ENCODE data around the gene RBMS3. TPM values are rescaled to one million over a fixed set of nuclear protein-coding genes. Genes with fewer than 3 reads are reported as not detected.
"Not testable (repeated sequence)": the region's sequence is repeated elsewhere in the genome, so short reads cannot be mapped to it uniquely, and the experiment has no call there.

RBMS3 gene
- total RNA-seq, 1 donor from 2014 or later: 13.2 TPM

DNA sequence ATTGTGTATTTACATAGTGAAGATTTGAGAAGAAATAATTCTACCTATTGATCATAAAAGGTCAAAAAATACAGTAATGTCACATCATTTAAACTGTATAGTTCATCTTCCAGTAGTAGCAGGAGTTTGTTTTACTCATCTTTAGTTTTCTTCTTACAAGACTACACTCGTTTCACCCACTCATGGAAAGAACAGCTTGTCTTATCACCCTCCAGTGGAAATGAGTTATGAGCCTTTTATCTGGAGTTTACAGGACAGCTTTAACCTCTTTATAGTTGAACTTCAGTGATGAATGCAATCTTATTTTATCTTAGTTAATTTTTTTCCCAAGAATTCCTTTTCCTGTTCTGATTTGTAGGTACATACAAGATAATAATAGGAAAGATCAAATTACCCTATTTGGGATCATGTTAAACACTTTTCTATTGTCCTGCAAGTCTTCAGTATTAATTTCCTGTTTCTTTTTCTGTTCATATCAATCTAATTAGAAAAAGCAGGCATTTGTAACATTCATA lies 36.8 kb downstream of the RBMS3 start:
- DNase-seq (ENCODE audit: low read depth): no peak
- TF ChIP-seq, protein P1, sequence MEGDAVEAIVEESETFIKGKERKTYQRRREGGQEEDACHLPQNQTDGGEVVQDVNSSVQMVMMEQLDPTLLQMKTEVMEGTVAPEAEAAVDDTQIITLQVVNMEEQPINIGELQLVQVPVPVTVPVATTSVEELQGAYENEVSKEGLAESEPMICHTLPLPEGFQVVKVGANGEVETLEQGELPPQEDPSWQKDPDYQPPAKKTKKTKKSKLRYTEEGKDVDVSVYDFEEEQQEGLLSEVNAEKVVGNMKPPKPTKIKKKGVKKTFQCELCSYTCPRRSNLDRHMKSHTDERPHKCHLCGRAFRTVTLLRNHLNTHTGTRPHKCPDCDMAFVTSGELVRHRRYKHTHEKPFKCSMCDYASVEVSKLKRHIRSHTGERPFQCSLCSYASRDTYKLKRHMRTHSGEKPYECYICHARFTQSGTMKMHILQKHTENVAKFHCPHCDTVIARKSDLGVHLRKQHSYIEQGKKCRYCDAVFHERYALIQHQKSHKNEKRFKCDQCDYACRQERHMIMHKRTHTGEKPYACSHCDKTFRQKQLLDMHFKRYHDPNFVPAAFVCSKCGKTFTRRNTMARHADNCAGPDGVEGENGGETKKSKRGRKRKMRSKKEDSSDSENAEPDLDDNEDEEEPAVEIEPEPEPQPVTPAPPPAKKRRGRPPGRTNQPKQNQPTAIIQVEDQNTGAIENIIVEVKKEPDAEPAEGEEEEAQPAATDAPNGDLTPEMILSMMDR (conservative IDR thresholded peaks at IDR 0.05; ENCODE audit: low read depth, low read length): no peak
- H3K4me3 ChIP-seq (ENCODE audit: low read depth, low read length): no peak overlapping the region

- no peak overlapping the region for H3K4me3 ChIP-seq (ENCODE audit: low read depth, low read length)
- DNase-seq (ENCODE audit: low read depth): peak; percentile 90
- TF ChIP-seq, protein P1 (conservative IDR thresholded peaks at IDR 0.05; ENCODE audit: low read depth, low read length): no peak
These were observed 37.4 kb downstream of the RBMS3 start for GRCh38 chr3:29318251-29318650.

DNA sequence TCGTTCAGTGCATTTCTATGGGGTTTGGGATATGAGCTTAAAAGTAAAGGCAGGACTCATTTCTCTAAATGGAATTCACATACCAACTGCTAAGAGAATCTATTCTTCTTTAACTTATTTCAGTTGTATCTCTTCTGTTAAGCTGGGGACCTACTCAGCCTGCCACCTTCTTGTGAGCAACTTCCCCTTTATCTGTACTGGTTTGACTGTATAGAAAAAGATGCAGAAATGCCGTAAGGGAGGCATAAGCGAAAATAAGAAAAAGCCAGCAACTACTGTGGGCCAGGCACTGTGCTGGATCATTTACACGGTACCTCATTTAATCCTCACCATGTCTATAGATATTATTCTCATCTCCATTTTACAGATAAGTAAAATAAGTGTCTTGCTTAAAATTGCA lies 38.4 kb downstream of the RBMS3 start:
- DNase-seq (ENCODE audit: low read depth): no peak

GRCh38 chr3:29319798-29320197 lies 38.9 kb downstream of the RBMS3 start:
- TF ChIP-seq, protein P1 (conservative IDR thresholded peaks at IDR 0.05; ENCODE audit: low read depth, low read length): no peak
- H3K4me3 ChIP-seq (ENCODE audit: low read depth, low read length): no peak overlapping the region
- no peak for DNase-seq (ENCODE audit: low read depth)

More for the DNA sequence above, 38.4 kb downstream of the RBMS3 start:
- TF ChIP-seq, protein P1 (conservative IDR thresholded peaks at IDR 0.05; ENCODE audit: low read depth, low read length): no peak
- H3K4me3 ChIP-seq (ENCODE audit: low read depth, low read length): no peak overlapping the region

GRCh38 chr3:29322586-29322985 lies 41.7 kb downstream of the RBMS3 start:
- H3K4me3 ChIP-seq (ENCODE audit: low read depth, low read length): no peak overlapping the region
- TF ChIP-seq, protein P1 (conservative IDR thresholded peaks at IDR 0.05; ENCODE audit: low read depth, low read length): no peak
- no peak for DNase-seq (ENCODE audit: low read depth)

- TF ChIP-seq, protein P1 (conservative IDR thresholded peaks at IDR 0.05; ENCODE audit: low read depth, low read length): no peak
- H3K4me3 ChIP-seq (ENCODE audit: low read depth, low read length): no peak overlapping the region
These were observed 43.3 kb downstream of the RBMS3 start for GRCh38 chr3:29324180-29324651.

DNA sequence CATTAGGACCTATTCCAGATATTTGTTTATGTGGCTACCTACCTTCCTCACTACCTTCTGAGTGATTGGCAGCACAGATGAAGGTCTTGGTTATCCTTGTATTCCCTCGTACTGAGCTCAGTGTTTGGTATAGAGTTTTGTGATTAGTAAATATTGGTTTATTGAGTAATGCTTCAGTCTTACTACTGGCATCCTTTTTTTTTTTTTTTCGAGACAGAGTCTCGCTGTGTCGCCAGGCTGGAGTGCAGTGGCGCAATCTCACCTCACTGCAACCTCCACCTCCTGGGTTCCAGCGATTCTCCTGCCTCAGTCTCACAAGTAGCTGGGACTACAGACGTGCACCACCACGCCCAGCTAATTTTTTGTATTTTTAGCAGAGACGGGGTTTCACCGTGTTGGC lies 45.7 kb downstream of the RBMS3 start:
- not testable (repeated sequence) for DNase-seq (ENCODE audit: low read depth); H3K4me3 ChIP-seq (ENCODE audit: low read depth, low read length)

More at GRCh38 chr3:29324180-29324651, 43.3 kb downstream of the RBMS3 start:
- no peak for DNase-seq (ENCODE audit: low read depth)

Data from epithelial cell of proximal tubule (primary cell).